OCI-LY3 (cell line): ENCODE results near the gene TCIRG1.

ENCODE experiments used
- H2AFZ ChIP-seq: fragments of 200-600, 300-600 bp; shearing (Covaris generic); 2 replicates; pipeline ENCODE4 v1.6.0; 2014; ENCODE audit warnings: antibody characterized with exemption, low read depth, low read length
- H3K27ac ChIP-seq: fragments of 200-600, 300-600 bp; sonication (generic); 2 replicates; pipeline ENCODE4 v1.5.1; 2014; ENCODE audit warnings: mild to moderate bottlenecking, low read length, moderate library complexity, mixed read lengths
- H3K27me3 ChIP-seq: fragments of 200-600, 300-600 bp; sonication (generic); 2 replicates; pipeline ENCODE4 v1.6.1; 2014; ENCODE audit warnings: low read depth, low read length, mixed read lengths
- H3K36me3 ChIP-seq: fragments of 200-600, 300-600 bp; sonication (generic); replicated peaks from 2 replicates; pipeline ENCODE3; 2014; ENCODE audit warnings: low read depth, low read length, mixed read lengths
- H3K4me1 ChIP-seq: fragments of 300-600, 200-600 bp; sonication (generic); 2 replicates; pipeline ENCODE4 v1.6.1; 2014; ENCODE audit warnings: low read length, mixed read lengths
- H3K4me2 ChIP-seq: fragments of 200-600, 300-600 bp; sonication (generic); 2 replicates; pipeline ENCODE4 v1.6.1; 2014; ENCODE audit warnings: low read length, mixed read lengths
- H3K4me3 ChIP-seq: fragments of 300-600, 200-600 bp; sonication (generic); 2 replicates; pipeline ENCODE4 v1.5.1; 2014; ENCODE audit warnings: antibody characterized with exemption, mild to moderate bottlenecking, low read length, moderate library complexity
- H3K79me2 ChIP-seq: fragments of 300-600, 200-600 bp; shearing (Covaris generic); 2 replicates; pipeline ENCODE4 v1.6.1; 2014; ENCODE audit warnings: mild to moderate bottlenecking, low read length, mixed read lengths
- H3K9ac ChIP-seq: fragments of 300-600, 200-600 bp; shearing (Covaris generic); 2 replicates; pipeline ENCODE4 v1.6.0; 2014; ENCODE audit warnings: mild to moderate bottlenecking, low read length, moderate library complexity
- H3K9me3 ChIP-seq: fragments of 200-600, 300-600 bp; shearing (Covaris generic); 2 replicates; pipeline ENCODE4 v1.6.1; 2014; ENCODE audit warnings: low read length, mixed read lengths; ENCODE audit not compliant: insufficient read depth
- H4K20me1 ChIP-seq: fragments of 200-600, 300-600 bp; sonication (generic); 2 replicates; pipeline ENCODE4 v1.6.1; 2016; ENCODE audit warnings: low read length, mixed read lengths; ENCODE audit not compliant: insufficient read depth
- EZH2phosphoT487 ChIP-seq: fragments of 200-600 bp; shearing (Covaris generic); IDR thresholded peaks from 2 replicates; pipeline ENCODE4 v1.6.1; 2018; ENCODE audit warnings: antibody characterized with exemption, mixed run types, low read depth
- TF ChIP-seq, protein P1 (sequence below): fragments of 200-600, 300-600 bp; sonication (generic); IDR thresholded peaks from 2 replicates; pipeline ENCODE4 v1.5.1; 2014; ENCODE audit warnings: antibody characterized with exemption, low read length, low read depth

The TCIRG1 gene

GRCh38 chr11:68048681-68049508 lies 10.1 kb downstream of the TCIRG1 start:
- no peak overlapping the region for H3K4me3 ChIP-seq
- no peak overlapping the region for H3K9ac ChIP-seq
- H3K36me3 ChIP-seq: peaks cover 72% of the 10 kb centered on the region
- TF ChIP-seq EZH2phosphoT487: no peak
- H3K79me2 ChIP-seq: no peaks in the 10 kb centered on the region
- H4K20me1 ChIP-seq: peaks cover 8% of the 10 kb centered on the region
- H2AFZ ChIP-seq: no peak overlapping the region
- no peaks in the 10 kb centered on the region for H3K9me3 ChIP-seq
- H3K27me3 ChIP-seq: no peaks in the 10 kb centered on the region
- H3K4me1 ChIP-seq: no peaks in the 10 kb centered on the region
- no peak overlapping the region for H3K27ac ChIP-seq
- no peak overlapping the region for H3K4me2 ChIP-seq

GRCh38 chr11:68049509-68050370 lies 10.9 kb downstream of the TCIRG1 start:
- Histone ChIP-seq H3K27ac (no peak overlapping the region), H2AFZ (no peak overlapping the region), H4K20me1 (peaks cover 8% of the 10 kb centered on the region), H3K36me3 (peaks cover 68% of the 10 kb centered on the region), H3K27me3 (no peaks in the 10 kb centered on the region), H3K79me2 (no peaks in the 10 kb centered on the region), H3K4me3 (no peak overlapping the region), H3K9me3 (no peaks in the 10 kb centered on the region), H3K9ac (no peak overlapping the region), H3K4me1 (no peaks in the 10 kb centered on the region), H3K4me2 (no peak overlapping the region)
- TF ChIP-seq EZH2phosphoT487: no peak
- TF ChIP-seq, protein P1, sequence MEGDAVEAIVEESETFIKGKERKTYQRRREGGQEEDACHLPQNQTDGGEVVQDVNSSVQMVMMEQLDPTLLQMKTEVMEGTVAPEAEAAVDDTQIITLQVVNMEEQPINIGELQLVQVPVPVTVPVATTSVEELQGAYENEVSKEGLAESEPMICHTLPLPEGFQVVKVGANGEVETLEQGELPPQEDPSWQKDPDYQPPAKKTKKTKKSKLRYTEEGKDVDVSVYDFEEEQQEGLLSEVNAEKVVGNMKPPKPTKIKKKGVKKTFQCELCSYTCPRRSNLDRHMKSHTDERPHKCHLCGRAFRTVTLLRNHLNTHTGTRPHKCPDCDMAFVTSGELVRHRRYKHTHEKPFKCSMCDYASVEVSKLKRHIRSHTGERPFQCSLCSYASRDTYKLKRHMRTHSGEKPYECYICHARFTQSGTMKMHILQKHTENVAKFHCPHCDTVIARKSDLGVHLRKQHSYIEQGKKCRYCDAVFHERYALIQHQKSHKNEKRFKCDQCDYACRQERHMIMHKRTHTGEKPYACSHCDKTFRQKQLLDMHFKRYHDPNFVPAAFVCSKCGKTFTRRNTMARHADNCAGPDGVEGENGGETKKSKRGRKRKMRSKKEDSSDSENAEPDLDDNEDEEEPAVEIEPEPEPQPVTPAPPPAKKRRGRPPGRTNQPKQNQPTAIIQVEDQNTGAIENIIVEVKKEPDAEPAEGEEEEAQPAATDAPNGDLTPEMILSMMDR: no peak

- peaks cover 63% of the 10 kb centered on the region for H3K36me3 ChIP-seq
- H3K4me3 ChIP-seq: no peak overlapping the region
- TF ChIP-seq EZH2phosphoT487: no peak
- TF ChIP-seq, protein P1: no peak
- no peaks in the 10 kb centered on the region for H3K27me3 ChIP-seq
- no peaks in the 10 kb centered on the region for H3K9me3 ChIP-seq
- H3K4me1 ChIP-seq: no peaks in the 10 kb centered on the region
- no peak overlapping the region for H2AFZ ChIP-seq
- H4K20me1 ChIP-seq: peaks cover 8% of the 10 kb centered on the region
- no peak overlapping the region for H3K27ac ChIP-seq
- H3K9ac ChIP-seq: no peak overlapping the region
- no peaks in the 10 kb centered on the region for H3K79me2 ChIP-seq
- no peak overlapping the region for H3K4me2 ChIP-seq
Observed at GRCh38 chr11:68050371-68050841, 11.6 kb downstream of the TCIRG1 start.

DNA sequence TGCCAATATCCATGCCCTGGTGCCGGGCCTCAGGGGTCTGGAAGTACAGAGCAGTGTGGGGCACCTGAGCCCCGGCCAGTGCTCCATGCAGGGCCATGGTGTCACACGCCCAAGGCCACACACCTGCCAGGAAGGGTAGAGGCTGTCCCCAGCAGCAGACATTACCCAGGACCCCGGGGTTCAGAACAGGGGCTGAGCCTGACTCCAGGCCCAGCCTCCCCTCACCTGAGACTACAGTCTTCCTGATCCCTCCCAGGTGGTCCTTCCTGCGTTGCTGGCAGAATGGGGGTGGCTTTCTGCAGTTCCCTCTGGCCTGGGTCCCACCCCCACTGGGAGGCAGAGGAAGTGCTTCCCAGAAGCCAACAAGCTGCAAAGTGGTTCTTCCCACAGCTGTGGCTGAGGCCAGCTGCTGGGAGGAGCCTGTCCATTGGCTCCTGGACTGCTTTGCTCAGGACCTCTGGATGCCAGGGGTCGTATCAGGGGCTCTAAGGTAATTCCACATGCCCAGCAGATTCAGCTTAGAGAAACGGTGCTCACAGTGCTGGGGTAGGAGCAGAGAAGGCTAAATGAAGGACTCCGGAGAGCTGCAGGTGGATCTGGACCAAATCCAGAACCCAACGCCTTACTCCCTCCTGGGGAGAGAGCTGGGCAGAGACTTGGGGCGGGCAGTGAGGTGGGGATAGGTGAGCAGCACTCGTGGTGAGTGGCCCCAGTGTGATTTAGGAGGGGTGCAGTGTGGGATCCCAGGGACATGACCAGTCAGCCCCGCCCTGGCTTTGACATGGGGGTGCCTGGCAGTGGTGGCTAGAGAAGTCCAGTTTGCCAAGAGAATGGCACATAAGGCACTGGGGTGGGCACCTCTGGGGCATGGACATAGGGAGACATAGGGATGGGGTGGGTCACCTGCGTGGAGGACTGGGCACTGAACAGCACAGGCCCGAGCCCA lies 12.6 kb downstream of the TCIRG1 start:
- no peak overlapping the region for H3K9ac ChIP-seq
- no peaks in the 10 kb centered on the region for H3K79me2 ChIP-seq
- TF ChIP-seq, protein P1: no peak
- TF ChIP-seq EZH2phosphoT487: no peak
- no peaks in the 10 kb centered on the region for H3K9me3 ChIP-seq
- no peak overlapping the region for H3K4me2 ChIP-seq
- no peaks in the 10 kb centered on the region for H3K27me3 ChIP-seq
- H3K36me3 ChIP-seq: peaks cover 57% of the 10 kb centered on the region
- H3K27ac ChIP-seq: no peak overlapping the region
- no peak overlapping the region for H3K4me3 ChIP-seq
- peaks cover 8% of the 10 kb centered on the region for H4K20me1 ChIP-seq
- no peak overlapping the region for H2AFZ ChIP-seq
- no peaks in the 10 kb centered on the region for H3K4me1 ChIP-seq
